ENCODE results near the gene LRRC8D.

DNA sequence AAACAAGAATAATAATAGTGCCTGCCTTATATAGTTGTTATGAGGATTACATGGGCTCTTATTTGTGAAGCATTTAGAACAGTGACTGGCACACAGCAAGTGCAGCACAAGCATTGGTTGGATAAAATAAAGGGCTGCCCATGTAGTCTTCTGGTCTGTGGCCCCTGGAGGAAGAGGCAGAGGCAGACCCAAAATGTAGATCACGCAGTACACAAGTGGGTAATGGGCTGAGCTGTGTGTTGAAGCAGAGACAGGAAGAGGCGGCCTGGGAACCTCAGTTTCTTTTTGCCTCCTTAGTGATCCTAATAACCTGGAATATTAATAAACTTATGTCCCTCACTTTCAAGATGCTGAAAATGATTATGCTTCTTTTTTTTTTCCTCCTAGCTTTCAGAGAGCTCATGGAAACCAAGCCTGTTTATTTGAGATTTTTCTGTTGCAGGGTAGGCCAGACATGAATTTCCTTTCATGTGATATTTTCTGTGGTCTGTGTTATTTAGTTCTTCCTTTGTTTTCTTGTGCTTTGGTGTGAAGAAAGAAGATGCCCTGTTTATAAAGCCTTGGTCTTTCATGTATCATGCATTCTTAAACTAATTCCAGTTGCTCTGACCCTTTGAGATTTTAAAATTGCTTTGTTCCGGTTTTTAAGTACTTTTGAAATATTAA lies 42.5 kb downstream of the LRRC8D start:
- TF ChIP-seq POLR2A (IDR thresholded peaks at IDR 0.05; ENCODE audit: low read length): no peak
- TF ChIP-seq GATA1 (IDR thresholded peaks at IDR 0.05; ENCODE audit: low read depth, low read length): no peak
